Stimulated activated CD4-positive, alpha-beta T cell treated with anti-CD3 and anti-CD28 coated beads, Interleukin-12 subunit alpha, Interleukin-12 subunit beta, amount 100 ng/mL, for 4 hours (primary cell): Measurements from ENCODE around the gene MACC1.
"Not testable (repeated sequence)": the region's sequence is repeated elsewhere in the genome, so short reads cannot be mapped to it uniquely, and the experiment has no call there.

ENCODE experiments used
- DNase-seq: peaks from one replicate; pipeline ENCODE4 v3.0.0-alpha.2; 2020

Gene MACC1

DNA sequence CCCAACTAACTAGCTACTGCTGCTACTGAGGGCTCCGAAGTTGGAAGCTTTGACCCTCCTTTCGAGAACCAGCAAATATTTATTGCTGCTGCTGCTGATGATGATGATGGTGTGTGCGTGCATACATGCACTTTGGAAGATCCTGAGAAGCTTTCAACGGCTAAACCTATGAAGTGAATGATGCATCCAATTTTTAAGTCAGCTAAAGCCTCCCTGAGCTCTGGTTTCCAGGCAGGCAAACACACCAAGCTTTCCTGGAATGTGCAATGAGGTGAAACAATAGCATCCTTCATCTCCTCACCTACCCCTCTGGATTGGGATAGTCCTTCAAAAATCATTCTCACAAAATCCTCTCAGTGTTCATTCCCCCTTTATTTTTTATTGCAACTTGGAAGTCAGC is 13.9 kb downstream of the MACC1 start:
- DNase-seq, result no peak

DNA sequence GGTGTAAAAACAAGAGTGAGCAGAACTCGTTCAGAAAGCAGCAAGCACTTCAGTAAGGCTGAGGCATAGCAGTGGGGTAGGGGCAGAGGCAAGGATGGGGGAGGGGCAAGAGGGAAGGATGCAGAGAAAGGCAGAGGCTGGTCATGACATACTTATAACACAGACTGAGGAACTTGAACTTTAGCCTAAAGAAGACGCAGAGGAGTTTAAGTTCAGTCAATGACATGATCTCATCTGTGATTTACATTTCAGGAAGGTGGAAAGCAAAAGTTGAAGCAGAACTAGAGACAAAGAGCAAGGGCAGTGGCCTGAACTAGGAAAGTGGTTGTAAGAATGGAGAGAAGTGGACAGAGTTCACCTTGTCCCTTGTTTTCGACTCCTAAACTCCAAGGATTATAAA is 15.8 kb downstream of the MACC1 start:
- DNase-seq, result no peak

DNA sequence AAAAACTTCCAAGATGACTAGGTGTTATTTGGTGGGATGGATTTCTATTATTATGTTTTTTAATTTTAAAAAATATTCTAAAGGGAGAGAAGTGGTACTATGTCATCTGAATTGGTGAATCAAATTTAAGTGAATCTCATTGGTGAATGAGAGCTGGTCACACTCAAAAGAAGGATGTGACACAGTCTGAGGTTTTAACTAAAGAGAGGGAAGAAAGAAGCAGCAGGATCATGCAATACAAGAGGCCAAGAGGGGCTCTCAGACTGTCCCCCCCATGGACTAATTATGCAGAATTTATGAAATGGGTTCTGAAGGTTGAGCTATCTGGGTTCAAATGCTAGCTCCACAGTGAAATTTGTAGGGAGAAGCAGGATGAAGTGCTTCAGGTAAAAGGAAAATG is 16.2 kb downstream of the MACC1 start:
- no peak for DNase-seq

DNA sequence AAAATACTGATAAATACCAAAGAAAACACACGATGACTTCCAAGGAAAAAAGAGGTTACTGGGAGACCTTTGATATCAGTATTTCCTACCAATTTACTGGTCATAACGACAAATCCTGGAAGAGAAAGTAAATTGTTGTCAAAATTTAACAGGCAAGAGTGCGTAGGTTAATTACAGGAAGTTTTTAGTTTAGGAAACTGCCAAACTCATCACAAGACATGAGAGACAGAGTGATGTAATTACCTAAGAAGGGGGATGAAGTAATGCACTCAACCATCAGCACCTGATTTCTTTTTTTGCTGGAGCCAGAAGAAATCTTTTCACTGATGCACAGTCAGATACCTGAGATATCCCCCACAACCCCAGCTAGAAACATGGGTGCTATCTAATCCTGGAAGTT is 16.8 kb downstream of the MACC1 start:
- DNase-seq, result no peak

DNA sequence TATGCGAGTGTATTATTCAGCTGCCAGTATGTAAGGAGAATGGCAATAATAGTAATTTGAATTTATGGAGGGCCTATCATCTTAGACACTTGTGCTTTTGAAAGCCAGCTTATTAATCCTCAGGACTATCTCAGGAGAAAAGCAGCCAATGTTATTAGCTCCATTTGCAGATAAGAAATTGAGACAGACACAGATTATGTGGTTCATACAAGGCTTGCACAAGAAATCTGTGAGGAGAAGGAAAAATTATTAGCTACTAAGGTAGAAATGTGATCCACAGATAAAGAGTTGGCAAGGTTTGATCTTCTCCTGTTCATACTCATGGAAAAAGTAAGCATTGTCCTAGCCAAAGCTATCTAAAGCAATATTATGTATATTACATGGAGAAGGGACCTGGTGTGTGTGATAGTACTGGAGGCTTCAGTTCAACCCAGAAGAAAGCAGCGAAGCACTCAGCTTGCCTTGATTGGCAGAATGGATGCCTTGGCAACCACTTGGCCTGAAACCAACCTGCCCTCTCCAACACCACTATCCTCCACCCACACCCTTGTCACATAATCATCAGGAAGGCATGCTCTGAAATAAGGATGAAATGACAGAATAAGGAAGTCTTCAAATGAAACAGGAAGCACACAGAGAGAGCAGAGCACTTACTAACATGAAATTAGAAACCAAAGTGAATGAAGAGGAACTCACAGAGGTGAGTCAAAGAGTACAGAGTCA is 18.0 kb downstream of the MACC1 start:
- no peak for DNase-seq

DNA sequence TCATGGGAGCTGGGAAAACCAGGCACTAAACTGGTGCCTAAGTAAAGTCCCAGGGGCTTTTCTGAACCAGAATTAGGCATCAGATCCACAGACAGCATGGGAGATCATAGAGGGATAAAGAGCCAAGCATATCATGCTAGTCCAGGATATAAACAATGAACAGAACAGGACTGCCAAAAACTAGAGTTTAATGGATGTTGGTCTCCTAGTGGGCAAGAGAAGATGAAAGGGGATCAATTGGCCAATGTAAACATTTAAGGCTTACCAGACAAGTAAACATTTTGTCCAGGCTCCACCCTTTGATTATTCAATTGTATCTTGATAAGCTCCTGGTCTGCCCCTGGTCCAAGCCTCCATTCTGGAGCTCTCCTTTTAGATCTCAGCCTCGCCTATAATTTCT is 18.9 kb downstream of the MACC1 start:
- no peak for DNase-seq

DNA sequence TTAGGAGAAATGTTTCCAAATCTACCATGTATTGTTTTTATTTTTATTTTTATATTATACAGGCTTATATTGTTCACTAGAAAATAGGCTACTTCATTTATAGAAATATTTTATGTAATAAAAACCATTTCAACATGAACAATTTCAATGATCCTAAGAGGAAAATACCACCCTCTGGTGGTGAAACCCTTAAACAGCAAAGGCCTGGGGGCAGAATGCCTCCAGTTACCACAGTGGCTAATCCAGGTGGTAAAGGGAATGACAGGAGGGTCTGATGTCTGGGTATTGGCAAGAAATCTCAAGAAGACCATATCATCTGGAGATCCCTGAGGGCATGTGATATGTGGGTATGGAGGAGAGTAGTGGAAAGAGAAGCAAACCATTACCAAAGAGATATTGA is 19.3 kb downstream of the MACC1 start:
- DNase-seq, result no peak

DNA sequence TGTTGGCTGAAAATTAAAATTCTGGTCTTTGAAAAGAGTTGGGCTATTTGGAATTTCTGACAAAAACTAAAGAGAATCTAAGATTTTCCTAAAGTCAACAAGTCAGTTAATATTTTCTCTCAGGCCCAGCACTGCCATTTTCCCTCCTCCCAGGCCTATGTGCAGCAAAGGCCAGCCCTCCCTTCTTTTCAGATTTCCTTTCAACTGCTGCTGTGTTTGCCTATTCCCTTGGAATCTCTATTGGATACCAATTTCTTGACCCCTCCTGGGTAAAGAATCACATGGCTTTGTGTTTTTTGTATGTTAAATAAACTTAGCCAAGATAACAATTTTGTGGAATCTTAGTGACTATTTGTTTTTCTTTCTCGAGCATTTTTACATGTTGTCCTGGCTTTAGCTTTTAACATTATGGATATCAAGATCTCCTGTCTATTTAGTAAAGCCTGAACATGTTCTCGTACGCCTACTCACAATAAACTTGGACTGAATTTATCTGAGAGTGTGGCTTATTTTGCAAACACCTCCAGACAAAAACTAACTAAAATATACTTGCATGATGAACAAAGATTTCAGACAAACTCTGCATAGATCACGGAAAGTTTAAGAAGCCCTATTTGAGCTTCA is 19.9 kb downstream of the MACC1 start:
- DNase-seq, result no peak

DNA sequence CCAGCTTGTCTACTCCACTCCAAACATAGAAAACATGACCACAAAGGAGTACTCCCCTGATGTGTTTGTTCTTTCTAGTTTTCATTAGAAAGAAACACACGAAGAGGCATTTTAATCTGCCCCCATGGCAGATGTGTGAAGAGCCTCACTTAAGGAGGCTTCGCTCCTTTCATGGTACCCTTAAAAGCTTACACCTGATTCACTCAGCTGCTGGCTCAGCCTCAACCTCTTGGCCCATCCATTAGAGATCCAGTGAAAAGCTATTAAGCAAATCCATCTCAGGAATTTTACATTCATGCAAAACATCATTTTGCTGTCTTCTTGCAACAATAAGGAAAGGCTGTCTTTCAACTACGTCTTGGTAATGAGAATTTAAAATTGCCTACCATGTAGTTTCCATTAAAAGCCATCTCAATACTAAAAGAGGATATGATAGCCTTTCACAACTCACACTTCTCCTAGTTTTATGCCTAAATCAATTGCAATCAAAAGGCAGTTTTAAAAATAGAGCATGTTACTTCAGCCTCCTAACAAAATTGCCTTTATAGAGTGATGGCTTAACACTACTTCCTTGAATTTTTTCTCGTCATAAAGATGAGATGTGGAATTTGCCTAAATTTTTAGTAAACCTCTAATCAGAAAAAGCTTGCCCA is 22.7 kb downstream of the MACC1 start:
- no peak for DNase-seq

DNA sequence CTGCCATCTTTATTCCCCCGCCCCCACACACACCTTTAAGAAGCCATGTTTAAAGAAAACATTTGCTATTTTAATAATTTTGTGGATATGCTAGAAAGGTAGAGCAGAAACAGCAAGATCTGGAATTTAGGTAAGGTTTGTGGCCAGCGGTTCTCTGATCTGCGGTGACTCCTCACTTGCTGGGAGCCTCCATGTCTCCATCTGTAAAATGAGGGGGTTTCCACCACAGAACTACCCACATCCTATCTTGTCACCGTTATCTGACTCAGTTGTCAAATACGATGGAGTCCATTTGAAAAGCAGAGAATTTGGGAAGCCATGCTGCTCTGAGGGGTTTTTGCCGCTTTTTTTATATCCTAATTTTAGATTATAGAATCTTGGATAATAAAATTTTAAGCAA is 23.3 kb downstream of the MACC1 start:
- DNase-seq, result no peak

DNA sequence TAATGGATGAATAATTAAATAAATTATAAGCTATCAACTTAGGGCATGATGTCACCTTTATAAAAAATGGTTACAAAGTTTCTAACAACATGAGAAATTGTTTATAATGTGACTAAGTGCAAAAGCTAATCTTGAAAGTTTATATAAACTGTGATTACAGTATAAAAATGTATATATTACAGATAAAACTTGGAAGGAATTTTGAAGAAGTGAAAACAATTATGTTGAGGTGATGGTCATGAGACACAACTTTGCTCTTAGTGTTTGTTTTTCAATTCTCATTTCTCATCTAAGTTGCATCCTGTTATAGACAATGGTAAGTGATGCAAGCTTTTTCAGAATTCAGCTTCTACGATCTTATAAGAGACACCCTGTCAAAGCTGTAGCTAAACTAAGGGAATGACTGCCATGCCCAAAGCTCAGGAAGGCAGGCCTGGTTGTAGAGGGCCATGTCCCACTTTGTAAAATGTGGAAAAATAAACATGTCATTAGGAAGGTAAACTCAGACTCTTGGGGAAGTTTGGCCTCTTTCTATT is 23.9 kb downstream of the MACC1 start:
- DNase-seq, result no peak

DNA sequence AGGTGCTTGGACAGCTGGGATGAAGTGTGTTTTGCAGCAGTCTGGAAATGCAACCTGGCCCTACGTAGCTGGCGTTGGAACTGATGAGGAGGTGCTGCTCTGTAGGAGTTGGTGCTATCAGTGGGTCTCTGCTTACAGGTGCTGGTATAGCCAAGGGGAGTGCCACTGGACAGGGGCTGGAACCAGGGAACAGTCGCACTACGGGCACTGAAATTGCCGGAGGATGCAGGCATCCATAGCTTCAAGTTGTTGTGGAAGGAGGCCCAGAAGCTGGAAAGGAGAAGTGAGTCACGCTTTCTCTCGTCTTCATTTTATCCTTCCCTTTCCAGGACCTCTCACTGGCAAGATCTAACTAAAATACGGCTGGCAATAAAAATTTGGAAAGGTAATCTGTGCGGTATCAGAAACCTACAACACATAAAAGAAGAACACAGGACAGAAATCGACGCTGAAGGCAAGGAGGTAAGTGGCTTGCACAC is 25.8 kb downstream of the MACC1 start:
- DNase-seq, result no peak

DNA sequence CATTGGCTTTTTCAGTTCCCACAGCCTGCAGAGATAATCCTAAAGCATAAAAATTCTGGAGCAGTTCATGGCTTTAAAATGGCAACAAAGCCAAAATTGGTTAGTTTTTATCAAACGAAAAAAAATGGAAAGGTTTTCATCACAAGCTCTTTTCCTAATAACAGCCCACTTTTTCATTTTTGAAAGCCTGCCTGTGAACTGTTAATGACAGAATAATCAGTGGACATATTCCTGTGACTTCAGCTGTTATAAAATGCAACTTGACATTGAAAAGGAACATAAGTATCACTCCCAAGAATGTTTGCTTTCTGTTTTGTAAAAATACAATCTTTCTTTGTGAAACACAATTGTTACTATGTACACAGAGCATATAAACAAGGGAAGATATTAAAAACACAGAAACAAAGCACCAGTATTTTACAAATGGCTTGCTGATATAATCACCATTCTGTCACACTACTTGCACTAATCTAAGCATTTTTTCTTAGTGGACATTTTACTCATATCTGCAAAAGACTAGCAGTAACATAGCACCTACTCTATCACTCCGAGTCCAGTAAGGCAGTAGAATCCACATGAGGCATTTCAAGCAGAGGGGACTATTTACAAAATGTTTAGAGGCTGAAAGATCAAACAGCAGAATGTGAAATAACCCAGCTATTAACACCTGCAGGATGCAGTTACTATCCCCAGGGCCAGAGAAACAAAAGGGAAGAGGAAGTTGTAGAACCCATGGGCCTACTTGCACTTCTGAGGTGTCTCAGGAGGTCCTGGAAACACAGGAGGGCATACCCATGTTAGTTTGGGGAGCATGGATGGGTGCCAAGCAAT is 26.4 kb downstream of the MACC1 start:
- no peak for DNase-seq

DNA sequence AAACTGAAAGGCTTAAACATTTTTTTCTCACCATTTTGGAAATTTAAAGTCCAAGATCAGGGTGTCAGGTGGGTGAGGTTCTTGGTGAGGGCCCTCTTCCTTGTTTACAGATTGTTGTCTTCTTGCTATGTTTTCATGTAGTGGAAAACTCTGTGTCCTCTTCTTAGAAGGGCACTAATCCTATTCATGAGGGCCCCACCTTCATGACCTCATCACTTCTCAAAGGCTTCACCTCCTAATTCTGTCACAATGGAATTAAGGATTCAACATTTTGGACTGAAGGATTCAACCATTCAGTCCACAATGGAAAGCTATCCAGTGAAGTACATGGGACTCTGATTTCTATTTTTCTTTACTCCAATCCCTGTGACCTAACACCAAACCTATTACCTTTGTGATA is 27.3 kb downstream of the MACC1 start:
- no peak for DNase-seq

DNA sequence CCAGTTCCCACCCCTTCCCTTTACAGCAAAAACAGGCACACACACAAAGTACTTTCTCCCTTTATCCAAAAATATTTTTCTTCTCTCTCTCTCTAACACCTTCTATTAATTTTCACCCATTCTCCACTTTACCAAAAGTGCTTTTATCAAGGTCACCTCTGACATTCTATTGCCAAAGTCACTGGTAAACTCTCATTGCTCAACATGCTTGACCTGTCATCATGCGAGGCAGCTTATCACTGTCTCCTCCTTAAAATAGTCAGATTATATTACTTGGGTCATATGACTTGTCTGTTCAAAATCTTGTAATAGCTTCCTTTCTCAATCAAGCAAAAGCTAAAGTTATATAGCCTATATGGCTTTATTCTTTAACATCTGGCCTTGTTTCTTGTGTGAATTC is 28.6 kb downstream of the MACC1 start:
- no peak for DNase-seq

DNA sequence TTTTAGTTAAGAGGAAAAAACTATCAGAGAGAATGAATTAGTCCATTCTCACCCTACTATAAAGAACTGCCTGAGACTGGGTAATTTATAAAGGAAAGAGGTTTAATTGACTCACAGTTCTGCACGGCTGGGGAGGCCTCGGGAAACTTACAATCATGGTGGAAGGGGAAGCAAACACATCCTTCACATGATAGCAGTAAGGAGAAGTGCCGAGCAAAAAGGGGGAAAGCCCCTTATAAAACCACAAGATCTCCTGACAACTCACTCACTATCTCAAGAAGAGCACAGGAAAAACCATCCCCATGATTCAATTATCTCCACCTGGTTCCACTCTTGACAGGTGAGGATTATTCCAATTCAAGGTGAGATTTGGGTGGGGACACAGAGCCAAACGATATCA is 29.3 kb downstream of the MACC1 start:
- not testable (repeated sequence) for DNase-seq

DNA sequence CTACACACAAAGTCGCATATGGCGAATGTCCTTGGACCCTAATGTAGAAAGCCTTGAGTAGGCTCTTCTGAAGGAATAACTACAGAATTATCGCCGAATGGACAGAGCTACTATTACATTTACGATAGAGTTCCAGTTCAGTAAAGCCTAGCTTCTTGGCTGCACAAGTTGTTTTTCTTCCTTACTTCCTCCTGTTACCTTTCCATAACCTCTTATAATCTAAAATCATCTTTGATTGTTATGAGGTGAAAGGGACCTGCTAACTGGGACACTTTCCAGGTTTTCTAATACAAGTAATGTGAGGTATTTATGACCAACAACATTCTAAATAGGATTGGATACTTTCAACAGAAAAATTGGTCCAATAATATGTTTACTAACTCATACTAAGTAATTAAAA is 31.2 kb downstream of the MACC1 start:
- no peak for DNase-seq

DNA sequence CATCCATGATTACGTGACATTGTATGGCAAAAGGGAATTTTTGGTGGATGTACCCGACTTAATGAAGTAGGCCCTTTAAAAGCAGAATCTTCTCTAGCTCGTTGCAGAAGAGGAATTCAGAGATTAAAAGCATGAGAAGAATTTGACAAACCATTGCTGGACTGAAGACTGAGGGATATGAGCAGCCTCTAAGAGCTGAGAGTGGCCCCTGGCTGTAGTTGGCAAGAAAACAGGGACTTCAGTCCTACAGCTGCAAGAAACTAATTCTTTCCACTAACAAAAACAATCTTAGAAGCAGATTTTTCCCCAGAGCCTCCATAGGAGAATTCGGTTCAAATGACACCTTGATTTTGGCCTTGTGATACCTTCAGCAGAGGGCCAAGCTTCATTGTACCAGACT is 34.1 kb downstream of the MACC1 start:
- no peak for DNase-seq

DNA sequence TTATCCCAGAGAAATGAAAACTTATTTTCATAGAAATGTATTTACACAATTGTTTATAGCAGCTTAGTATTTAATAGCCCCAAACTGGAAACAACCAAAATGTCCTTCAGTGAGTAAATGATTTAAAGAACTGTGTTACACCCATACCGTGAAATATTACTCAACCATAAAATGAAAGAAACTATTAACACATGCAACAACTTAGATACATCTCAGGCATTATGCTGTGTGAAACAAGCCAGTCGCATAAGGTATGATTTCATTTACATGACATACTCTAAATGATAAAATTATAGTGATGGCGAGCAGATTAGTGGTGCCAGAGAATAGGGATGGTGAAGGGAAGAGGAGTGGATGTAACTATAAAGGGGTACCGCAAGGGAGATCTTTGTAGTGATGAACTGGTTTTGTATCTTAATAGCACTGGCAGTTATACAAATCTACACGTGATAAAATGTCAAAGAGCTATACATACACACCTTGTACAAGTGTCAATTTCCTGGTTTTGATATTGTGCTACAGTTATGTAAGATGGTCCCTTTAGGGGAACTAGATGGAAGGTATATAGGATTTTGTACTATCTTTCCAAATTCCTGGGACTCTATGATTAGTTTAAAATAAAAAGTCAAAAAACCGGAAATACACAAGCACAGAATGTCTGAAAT is 40.5 kb downstream of the MACC1 start:
- DNase-seq, result no peak

DNA sequence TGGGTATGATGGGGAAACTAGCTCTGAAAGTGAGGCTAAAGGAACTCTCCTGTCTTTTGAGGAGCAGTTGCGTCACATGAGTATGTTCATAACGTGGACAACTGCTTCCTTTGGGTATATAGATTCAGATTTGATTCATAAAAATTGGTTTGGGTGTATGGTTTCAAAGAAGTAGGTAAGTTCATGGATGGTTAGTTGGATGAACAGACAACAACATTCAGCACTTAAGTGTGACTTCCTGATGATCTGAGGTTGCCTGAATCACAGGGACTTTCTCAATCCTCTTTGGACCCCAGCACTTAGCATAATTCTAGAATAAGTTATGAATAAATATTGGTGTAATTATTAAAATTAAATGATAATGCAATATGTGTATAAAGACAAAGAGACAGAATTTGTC is 43.4 kb downstream of the MACC1 start:
- no peak for DNase-seq

DNA sequence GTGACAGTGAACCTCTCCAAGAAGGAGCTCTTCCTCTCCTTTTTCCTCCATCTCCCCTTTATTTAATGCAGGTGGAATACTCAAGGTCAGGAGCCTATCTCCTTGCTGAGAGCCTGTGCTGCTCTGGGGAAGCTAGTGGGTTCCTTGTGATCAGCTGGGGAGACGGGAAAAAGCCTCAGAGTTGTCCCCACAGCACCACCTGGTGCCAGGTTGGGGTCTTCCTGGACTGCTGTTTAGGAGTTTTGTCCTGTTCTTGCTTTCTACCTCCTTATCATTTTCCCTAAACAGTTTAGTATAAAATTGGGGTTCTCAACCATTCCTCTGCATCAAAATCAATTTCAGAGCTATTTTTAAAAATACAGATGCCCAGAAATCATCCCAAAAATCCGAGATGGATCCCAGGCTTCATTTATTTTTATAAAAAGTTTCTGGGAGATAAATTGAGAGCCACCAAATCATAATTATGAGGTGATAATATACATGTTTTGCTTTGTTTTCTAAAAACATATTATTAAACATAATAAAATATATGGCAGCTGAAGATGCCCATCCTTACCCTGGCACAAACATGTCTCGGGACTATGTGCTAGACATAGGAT is 44.3 kb downstream of the MACC1 start:
- DNase-seq, result no peak

DNA sequence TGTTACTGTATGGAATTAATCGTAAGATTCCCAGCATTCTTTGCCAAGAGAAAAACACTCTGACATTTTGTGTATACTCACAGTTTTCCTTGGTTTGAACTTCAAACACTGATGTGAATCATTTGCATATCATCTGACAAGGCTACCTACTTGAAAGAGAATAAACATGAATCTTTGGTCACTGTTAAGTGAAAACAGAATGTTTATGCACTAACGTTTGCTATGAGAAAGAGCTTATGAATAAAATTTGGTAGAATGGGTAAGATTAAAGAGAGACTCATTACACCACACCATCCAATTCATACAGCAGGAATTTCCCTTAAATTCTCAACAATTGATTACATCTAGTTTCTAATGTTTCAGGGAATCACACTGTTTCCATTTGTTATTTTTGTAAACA is 46.6 kb downstream of the MACC1 start:
- no peak for DNase-seq
